HG02943 (cell line): ENCODE measurements around the gene PRIM2.
"Not testable (repeated sequence)": the region's sequence is repeated elsewhere in the genome, so short reads cannot be mapped to it uniquely, and the experiment has no call there.

Experiments used
- ATAC-seq: cut with Tn5 transposase; IDR thresholded peaks from one replicate; pipeline ENCODE4 v1.9.1; 2021; ENCODE audit warnings: mild to moderate bottlenecking, low read depth, moderate library complexity; ENCODE audit not compliant: unreplicated experiment

The PRIM2 gene

GRCh38 chr6:57358319-57358718, 40.9 kb downstream of the PRIM2 start:
- not testable (repeated sequence) for ATAC-seq

DNA sequence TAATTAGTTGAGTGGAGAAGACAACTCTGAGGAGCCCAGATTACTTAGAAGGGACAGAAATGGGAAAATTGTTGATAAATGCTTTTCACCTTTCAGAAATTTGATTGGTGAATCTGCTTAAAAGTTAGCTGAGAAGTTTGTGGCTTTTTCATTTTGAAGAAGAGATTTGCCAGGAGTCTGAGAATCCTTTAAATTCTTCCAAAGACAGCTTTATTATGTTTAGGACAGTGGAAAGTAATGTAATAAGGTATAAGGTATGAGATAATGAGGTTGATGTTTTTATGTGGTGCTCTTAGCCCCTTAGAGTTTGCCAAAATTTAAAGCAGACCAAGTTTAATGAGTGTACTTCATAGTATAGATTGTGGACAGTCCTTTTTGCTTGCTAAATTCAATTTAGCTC, 42.3 kb downstream of the PRIM2 start:
- not testable (repeated sequence) for ATAC-seq

DNA sequence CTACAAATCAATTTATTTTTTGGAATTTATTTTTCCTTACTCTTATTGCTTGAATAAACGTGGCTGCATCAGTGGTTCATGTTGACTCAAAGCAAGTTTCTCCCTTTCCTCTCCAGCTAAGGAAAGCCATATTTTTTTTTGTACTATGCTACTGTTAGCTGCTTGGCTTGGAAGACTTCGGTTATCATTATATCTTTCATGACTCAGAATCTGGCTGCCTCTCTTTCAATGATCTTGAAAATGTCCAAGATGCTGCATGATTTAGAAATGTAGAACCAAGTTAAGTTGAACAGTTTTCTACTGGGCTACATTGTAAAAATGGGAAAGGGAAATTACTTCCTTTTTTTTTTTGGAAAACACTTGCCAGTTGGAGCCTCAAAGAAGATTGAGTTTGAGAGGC, 44.9 kb downstream of the PRIM2 start:
- ATAC-seq: not testable (repeated sequence)

- ATAC-seq: not testable (repeated sequence)
Measured at GRCh38 chr6:57365076-57365583, 47.7 kb downstream of the PRIM2 start.

DNA sequence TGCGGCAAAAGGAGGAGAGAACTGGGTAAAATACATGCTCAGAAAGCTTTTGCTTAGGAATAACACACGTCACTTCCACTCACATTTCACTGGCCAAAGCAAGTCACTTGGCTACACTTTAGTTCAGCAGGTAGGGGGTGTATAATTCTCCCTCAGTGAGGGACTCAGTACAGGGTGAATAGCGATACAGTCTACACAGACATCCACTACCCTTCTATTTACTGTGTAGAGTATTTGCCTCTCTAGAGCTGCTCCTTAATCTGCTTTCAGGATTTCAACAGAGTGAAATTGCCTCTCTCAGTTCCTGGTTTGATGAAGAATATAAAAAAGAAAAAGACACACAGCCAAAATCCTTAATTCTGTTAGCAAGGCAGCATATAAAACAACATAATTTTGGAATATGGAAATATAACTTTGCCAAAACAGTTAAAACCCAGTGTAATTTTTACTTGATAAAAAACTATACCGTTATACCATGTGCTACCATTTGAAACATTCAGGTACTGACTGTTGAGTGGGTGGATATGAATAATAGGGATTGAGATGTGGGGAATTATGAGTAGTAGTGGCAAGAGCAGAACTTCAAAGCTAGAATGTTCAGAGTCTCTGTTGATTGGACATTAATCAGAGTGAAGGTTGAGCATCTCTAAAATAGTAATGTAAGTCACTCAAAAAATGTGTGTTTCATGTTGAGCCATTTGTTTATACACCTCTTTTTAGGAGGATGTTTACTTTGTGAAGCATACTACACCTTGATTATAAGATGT, 51.7 kb downstream of the PRIM2 start:
- not testable (repeated sequence) for ATAC-seq

GRCh38 chr6:57371779-57372178, 54.3 kb downstream of the PRIM2 start:
- ATAC-seq: not testable (repeated sequence)

GRCh38 chr6:57374764-57375163, 57.3 kb downstream of the PRIM2 start:
- ATAC-seq: not testable (repeated sequence)

- ATAC-seq: not testable (repeated sequence)
Measured at GRCh38 chr6:57376083-57376482, 58.7 kb downstream of the PRIM2 start.

DNA sequence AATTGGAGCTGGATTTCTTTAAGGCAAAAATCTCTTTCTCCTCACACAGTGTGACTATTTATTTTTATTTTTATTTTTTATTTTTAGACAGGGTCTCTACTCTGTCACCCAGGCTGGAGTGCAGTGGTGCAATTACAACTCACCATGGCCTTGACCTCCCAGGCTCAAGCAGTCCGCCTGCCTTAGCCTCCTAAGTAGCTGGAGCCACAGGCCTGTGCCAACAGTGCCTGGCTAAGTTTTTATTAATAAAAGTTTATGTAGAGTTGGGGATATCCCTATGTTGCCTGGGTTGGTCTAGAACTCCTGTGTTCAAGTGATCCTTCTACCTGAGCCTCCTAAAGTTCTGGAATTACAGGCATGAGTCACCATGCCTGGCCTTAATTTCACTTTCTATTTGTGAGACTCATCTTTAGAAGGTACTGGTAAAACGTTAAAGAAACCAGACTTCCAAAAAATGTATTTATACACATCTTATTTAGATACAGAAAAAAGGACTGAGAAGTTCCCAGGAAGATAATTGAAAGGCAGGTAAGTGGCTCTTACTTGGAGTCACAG, 71.7 kb downstream of the PRIM2 start:
- ATAC-seq: not testable (repeated sequence)

DNA sequence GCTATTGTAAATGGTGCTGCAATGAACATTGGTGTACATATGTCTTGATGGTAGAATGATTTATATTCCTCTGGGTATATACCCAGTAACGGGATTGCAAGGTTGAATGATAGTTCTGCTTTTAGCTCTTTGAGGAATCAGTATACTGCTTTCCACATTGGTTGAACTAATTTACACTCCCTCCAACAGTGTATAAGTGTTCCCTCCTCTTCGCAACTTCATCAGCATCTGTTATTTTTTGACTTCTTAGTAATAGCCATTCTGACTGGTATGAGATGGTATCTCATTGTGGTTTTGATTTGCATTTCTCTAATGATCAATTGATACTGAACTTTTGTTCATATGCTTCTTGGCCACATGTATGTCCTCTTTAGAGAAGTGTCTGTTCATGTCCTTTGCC, 73.4 kb downstream of the PRIM2 start:
- ATAC-seq: not testable (repeated sequence)

DNA sequence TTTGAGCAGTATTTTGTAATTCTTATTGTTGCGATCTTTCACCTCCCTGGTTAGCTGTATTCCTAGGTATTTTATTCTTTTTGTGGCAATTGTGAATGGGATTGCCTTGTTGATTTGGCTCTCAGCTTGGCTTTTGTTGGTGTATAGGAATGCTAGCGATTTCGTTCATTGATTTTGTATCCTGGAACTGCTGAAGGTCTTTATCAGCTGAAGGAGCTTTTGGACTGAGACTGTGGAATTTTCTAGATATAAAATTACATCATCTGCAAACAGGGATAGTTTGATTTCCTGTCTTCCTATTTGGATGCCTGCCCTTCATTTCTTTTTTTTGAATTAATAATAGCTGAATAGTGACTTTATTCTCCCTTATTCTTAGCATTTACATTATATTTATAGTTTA, 74.6 kb downstream of the PRIM2 start:
- not testable (repeated sequence) for ATAC-seq

GRCh38 chr6:57419341-57419740, 101.9 kb downstream of the PRIM2 start:
- ATAC-seq: not testable (repeated sequence)

DNA sequence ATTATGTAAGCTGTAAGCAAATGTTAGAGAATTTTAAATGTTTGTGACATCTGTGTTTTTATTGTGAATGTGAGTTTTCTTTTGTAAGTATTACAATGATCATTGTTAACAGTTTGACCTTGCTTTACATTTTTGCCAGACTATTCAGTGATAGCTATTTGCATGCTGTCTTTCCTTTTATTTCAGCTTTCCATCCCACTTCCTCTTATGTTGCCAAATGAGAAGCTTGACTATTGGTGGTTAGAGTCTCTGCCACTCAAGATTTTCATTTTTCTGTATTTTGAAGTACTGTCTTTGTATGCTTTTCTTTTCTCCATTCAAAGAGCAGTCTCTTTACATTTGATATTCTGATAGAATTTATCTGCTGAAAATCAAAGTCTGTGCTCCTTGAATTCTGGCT, 104.1 kb downstream of the PRIM2 start:
- no peak for ATAC-seq

- ATAC-seq: no peak
Measured at GRCh38 chr6:57423468-57423867, 106.0 kb downstream of the PRIM2 start.

- not testable (repeated sequence) for ATAC-seq
Measured at GRCh38 chr6:57431742-57432141, 114.3 kb downstream of the PRIM2 start.

DNA sequence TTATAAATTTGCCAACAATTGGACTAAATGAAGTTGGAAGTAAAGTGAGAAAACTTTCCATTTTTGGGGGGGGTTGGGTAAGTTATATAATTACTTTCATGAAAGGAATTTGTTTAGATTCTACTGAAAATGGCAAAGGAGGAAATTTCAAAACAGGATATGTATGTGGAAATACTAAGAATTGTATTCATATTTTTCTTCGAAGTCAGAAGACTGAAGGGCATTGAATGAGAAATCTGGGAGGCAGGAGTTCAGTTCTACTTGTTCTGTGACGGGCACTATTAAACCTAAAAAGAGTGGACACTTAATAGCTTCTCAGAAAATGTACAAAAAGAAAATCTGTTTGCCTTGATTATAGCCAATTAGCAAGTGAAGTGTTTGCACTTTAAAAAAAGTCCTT, 114.7 kb downstream of the PRIM2 start:
- ATAC-seq: no peak

GRCh38 chr6:57432919-57433684, 115.7 kb downstream of the PRIM2 start:
- ATAC-seq: peak; percentile 64

GRCh38 chr6:57433790-57434189, 116.4 kb downstream of the PRIM2 start:
- ATAC-seq: not testable (repeated sequence)

GRCh38 chr6:57434944-57435343, 117.5 kb downstream of the PRIM2 start:
- no peak for ATAC-seq

DNA sequence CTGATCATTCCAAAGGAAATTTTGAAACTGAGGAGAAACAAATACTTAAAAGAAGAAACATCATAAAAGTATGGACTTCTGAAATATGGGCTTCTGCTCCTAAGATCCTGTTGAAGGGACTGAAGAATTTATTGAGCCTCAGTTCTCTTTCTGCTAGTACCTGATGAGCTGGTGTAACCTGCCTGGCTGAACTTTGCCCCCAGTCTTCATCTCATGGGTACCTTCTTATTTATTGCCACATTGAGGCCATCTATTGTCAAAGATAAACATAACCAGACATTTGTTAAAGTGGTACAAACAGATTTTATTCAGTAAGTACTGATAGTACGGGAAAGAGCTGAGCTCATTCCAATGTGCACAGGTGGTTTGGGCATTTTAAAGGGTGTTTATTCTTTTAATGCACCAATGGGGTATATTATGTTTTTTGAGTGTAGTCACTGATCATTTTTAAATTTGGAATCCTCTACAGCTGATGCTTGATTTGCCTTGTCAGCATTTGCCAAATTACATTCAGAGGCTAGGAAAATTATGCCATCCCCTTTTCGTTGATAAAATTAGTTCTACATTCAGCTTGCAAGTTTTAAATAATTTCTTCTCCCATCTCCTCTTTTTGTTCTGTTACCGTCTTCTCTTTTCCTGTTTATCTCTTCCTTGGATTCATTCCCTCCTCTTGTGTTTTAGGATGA, 118.2 kb downstream of the PRIM2 start:
- ATAC-seq: no peak

GRCh38 chr6:57440735-57441134, 123.3 kb downstream of the PRIM2 start:
- not testable (repeated sequence) for ATAC-seq
